ENCODE results near the gene COL13A1.

COL13A1 gene

GRCh38 chr10:69962746-69963135 is 161.0 kb downstream of the COL13A1 start:
- Histone ChIP-seq H3K9me3 (ENCODE audit: control insufficient read depth, insufficient read depth, low read length) (no peaks in the 10 kb centered on the region), H3K4me1 (ENCODE audit: control insufficient read depth, insufficient read depth, low read length) (no peaks in the 10 kb centered on the region), H3K27me3 (ENCODE audit: control insufficient read depth, insufficient read depth, low read length) (no peaks in the 10 kb centered on the region), H3K4me3 (ENCODE audit: low read length) (no peak overlapping the region), H3K36me3 (ENCODE audit: control insufficient read depth, insufficient read depth, low read length) (no peaks in the 10 kb centered on the region), H3K27ac (ENCODE audit: low read length) (no peak overlapping the region)
- WGBS (ENCODE audit: insufficient coverage, insufficient read length), result no CpG with 5 or more reads among the region's 3 CpGs
- no peak for DNase-seq (ENCODE audit: low read depth, low spot score)

- H3K27me3 ChIP-seq (ENCODE audit: control insufficient read depth, insufficient read depth, low read length), result no peaks in the 10 kb centered on the region
- WGBS (ENCODE audit: insufficient coverage, insufficient read length), result no CpG with 5 or more reads among the region's 7 CpGs
- H3K9me3 ChIP-seq (ENCODE audit: control insufficient read depth, insufficient read depth, low read length), result no peaks in the 10 kb centered on the region
- no peak overlapping the region for H3K4me3 ChIP-seq (ENCODE audit: low read length)
- no peaks in the 10 kb centered on the region for H3K4me1 ChIP-seq (ENCODE audit: control insufficient read depth, insufficient read depth, low read length)
- no peak overlapping the region for H3K27ac ChIP-seq (ENCODE audit: low read length)
- H3K36me3 ChIP-seq (ENCODE audit: control insufficient read depth, insufficient read depth, low read length), result no peaks in the 10 kb centered on the region
- no peak for DNase-seq (ENCODE audit: low read depth, low spot score)
These were observed 161.6 kb downstream of the COL13A1 start for GRCh38 chr10:69963178-69963834.

GRCh38 chr10:69963835-69964710 is 162.4 kb downstream of the COL13A1 start:
- Histone ChIP-seq H3K27ac (ENCODE audit: low read length) (no peak overlapping the region), H3K4me3 (ENCODE audit: low read length) (no peak overlapping the region), H3K27me3 (ENCODE audit: control insufficient read depth, insufficient read depth, low read length) (no peaks in the 10 kb centered on the region), H3K36me3 (ENCODE audit: control insufficient read depth, insufficient read depth, low read length) (no peaks in the 10 kb centered on the region), H3K4me1 (ENCODE audit: control insufficient read depth, insufficient read depth, low read length) (no peaks in the 10 kb centered on the region), H3K9me3 (ENCODE audit: control insufficient read depth, insufficient read depth, low read length) (no peaks in the 10 kb centered on the region)
- no CpG with 5 or more reads among the region's 13 CpGs for WGBS (ENCODE audit: insufficient coverage, insufficient read length)
- no peak for DNase-seq (ENCODE audit: low read depth, low spot score)

GRCh38 chr10:69965086-69965485 is 163.4 kb downstream of the COL13A1 start:
- Histone ChIP-seq H3K4me1 (ENCODE audit: control insufficient read depth, insufficient read depth, low read length) (no peaks in the 10 kb centered on the region), H3K9me3 (ENCODE audit: control insufficient read depth, insufficient read depth, low read length) (no peaks in the 10 kb centered on the region), H3K4me3 (ENCODE audit: low read length) (no peak overlapping the region), H3K27ac (ENCODE audit: low read length) (no peak overlapping the region), H3K36me3 (ENCODE audit: control insufficient read depth, insufficient read depth, low read length) (no peaks in the 10 kb centered on the region), H3K27me3 (ENCODE audit: control insufficient read depth, insufficient read depth, low read length) (no peaks in the 10 kb centered on the region)
- WGBS (ENCODE audit: insufficient coverage, insufficient read length), result no CpG with 5 or more reads among the region's 3 CpGs
- no peak for DNase-seq (ENCODE audit: low read depth, low spot score)

GRCh38 chr10:69965919-69966662 is 164.4 kb downstream of the COL13A1 start:
- Histone ChIP-seq H3K4me3 (ENCODE audit: low read length) (no peak overlapping the region), H3K4me1 (ENCODE audit: control insufficient read depth, insufficient read depth, low read length) (no peaks in the 10 kb centered on the region), H3K9me3 (ENCODE audit: control insufficient read depth, insufficient read depth, low read length) (no peaks in the 10 kb centered on the region), H3K27ac (ENCODE audit: low read length) (no peak overlapping the region), H3K27me3 (ENCODE audit: control insufficient read depth, insufficient read depth, low read length) (no peaks in the 10 kb centered on the region), H3K36me3 (ENCODE audit: control insufficient read depth, insufficient read depth, low read length) (no peaks in the 10 kb centered on the region)
- no CpG with 5 or more reads among the region's 14 CpGs for WGBS (ENCODE audit: insufficient coverage, insufficient read length)
- no peak for DNase-seq (ENCODE audit: low read depth, low spot score)

- no peak overlapping the region for H3K27ac ChIP-seq (ENCODE audit: low read length)
- no peaks in the 10 kb centered on the region for H3K27me3 ChIP-seq (ENCODE audit: control insufficient read depth, insufficient read depth, low read length)
- H3K9me3 ChIP-seq (ENCODE audit: control insufficient read depth, insufficient read depth, low read length), result no peaks in the 10 kb centered on the region
- no peak overlapping the region for H3K4me3 ChIP-seq (ENCODE audit: low read length)
- no CpG with 5 or more reads among the region's 3 CpGs for WGBS (ENCODE audit: insufficient coverage, insufficient read length)
- no peak for DNase-seq (ENCODE audit: low read depth, low spot score)
- H3K4me1 ChIP-seq (ENCODE audit: control insufficient read depth, insufficient read depth, low read length), result no peaks in the 10 kb centered on the region
- no peaks in the 10 kb centered on the region for H3K36me3 ChIP-seq (ENCODE audit: control insufficient read depth, insufficient read depth, low read length)
These were observed 167.1 kb downstream of the COL13A1 start for GRCh38 chr10:69968830-69969229.

- no CpG with 5 or more reads among the region's 3 CpGs for WGBS (ENCODE audit: insufficient coverage, insufficient read length)
- Histone ChIP-seq H3K4me1 (ENCODE audit: control insufficient read depth, insufficient read depth, low read length) (no peaks in the 10 kb centered on the region), H3K4me3 (ENCODE audit: low read length) (no peak overlapping the region), H3K36me3 (ENCODE audit: control insufficient read depth, insufficient read depth, low read length) (no peaks in the 10 kb centered on the region), H3K9me3 (ENCODE audit: control insufficient read depth, insufficient read depth, low read length) (no peaks in the 10 kb centered on the region), H3K27ac (ENCODE audit: low read length) (no peak overlapping the region), H3K27me3 (ENCODE audit: control insufficient read depth, insufficient read depth, low read length) (no peaks in the 10 kb centered on the region)
- DNase-seq (ENCODE audit: low read depth, low spot score), result no peak
These were observed 168.3 kb downstream of the COL13A1 start for GRCh38 chr10:69969977-69970376.

- WGBS (ENCODE audit: insufficient coverage, insufficient read length), result no CpG with 5 or more reads among the region's 3 CpGs
- Histone ChIP-seq H3K36me3 (ENCODE audit: control insufficient read depth, insufficient read depth, low read length) (no peaks in the 10 kb centered on the region), H3K27ac (ENCODE audit: low read length) (no peak overlapping the region), H3K4me1 (ENCODE audit: control insufficient read depth, insufficient read depth, low read length) (no peaks in the 10 kb centered on the region), H3K27me3 (ENCODE audit: control insufficient read depth, insufficient read depth, low read length) (no peaks in the 10 kb centered on the region), H3K4me3 (ENCODE audit: low read length) (no peak overlapping the region), H3K9me3 (ENCODE audit: control insufficient read depth, insufficient read depth, low read length) (no peaks in the 10 kb centered on the region)
- DNase-seq (ENCODE audit: low read depth, low spot score), result no peak
These were observed 171.3 kb downstream of the COL13A1 start for GRCh38 chr10:69972981-69973397.

- Histone ChIP-seq H3K4me3 (ENCODE audit: low read length) (no peak overlapping the region), H3K9me3 (ENCODE audit: control insufficient read depth, insufficient read depth, low read length) (no peaks in the 10 kb centered on the region), H3K36me3 (ENCODE audit: control insufficient read depth, insufficient read depth, low read length) (no peaks in the 10 kb centered on the region), H3K4me1 (ENCODE audit: control insufficient read depth, insufficient read depth, low read length) (no peaks in the 10 kb centered on the region), H3K27me3 (ENCODE audit: control insufficient read depth, insufficient read depth, low read length) (no peaks in the 10 kb centered on the region), H3K27ac (ENCODE audit: low read length) (no peak overlapping the region)
- DNase-seq (ENCODE audit: low read depth, low spot score), result no peak
These were observed 172.0 kb downstream of the COL13A1 start for GRCh38 chr10:69973678-69974077.

- Histone ChIP-seq H3K27ac (ENCODE audit: low read length) (no peak overlapping the region), H3K4me3 (ENCODE audit: low read length) (no peak overlapping the region), H3K9me3 (ENCODE audit: control insufficient read depth, insufficient read depth, low read length) (no peaks in the 10 kb centered on the region), H3K36me3 (ENCODE audit: control insufficient read depth, insufficient read depth, low read length) (no peaks in the 10 kb centered on the region), H3K4me1 (ENCODE audit: control insufficient read depth, insufficient read depth, low read length) (no peaks in the 10 kb centered on the region), H3K27me3 (ENCODE audit: control insufficient read depth, insufficient read depth, low read length) (no peaks in the 10 kb centered on the region)
- no peak for DNase-seq (ENCODE audit: low read depth, low spot score)
- WGBS (ENCODE audit: insufficient coverage, insufficient read length), result no CpG with 5 or more reads among the region's 2 CpGs
These were observed 172.9 kb downstream of the COL13A1 start for GRCh38 chr10:69974551-69975155.

Data from iPS DF 6.9 (cell line).